Measurements from ENCODE around the gene UBE2S.

DNA sequence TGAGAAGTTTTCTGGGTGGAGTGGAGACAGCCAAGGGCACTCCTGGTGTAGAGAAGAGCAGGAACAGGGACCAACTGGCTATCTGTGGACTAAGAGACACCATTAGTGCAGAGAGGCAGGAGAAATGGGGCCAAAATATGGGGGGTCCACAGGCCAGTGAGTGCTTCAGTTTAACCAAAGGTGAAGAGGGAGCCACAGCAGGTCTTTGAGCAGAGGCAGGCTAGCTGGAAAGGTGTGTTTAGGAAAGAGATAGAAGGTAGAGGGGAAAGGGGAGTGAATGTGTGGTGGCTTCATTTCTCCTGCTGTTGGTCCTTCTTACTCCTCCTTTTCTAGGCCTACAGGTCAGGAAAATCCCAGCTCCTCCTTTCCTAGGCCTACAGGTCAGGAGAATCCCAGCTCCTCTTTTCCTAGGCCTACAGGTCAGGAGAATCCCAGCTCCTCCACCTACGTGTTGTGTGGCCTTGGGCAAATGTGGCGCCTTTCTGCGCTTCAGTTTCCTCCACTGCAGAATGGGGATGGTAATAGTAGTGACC lies 25.0 kb downstream of the UBE2S start:
- TF ChIP-seq CTCF (IDR thresholded peaks at IDR 0.05; ENCODE audit: borderline replicate concordance, extremely low read depth, low read length, poor library complexity, severe bottlenecking) (no peak), EZH2 (IDR thresholded peaks at IDR 0.05; ENCODE audit: borderline replicate concordance, low read depth, low read length, severe bottlenecking) (no peak)

All from DND-41 (cell line).